Neutrophil (primary cell): ENCODE data around the gene UGGT2.

Source experiments
- H3K27ac ChIP-seq: fragments of 200-600 bp; sonication (generic); 2 replicates; pipeline ENCODE4 v1.5.1; 2016; ENCODE audit warnings: mild to moderate bottlenecking, moderate library complexity
- H3K27me3 ChIP-seq: fragments of 200-600 bp; sonication (generic); 2 replicates; pipeline ENCODE4 v1.6.0; 2016; ENCODE audit warnings: mild to moderate bottlenecking
- H3K36me3 ChIP-seq: fragments of 200-600 bp; sonication (generic); 2 replicates; pipeline ENCODE4 v1.5.1; 2017
- H3K4me1 ChIP-seq, 2 experiments: fragments of 200-600 bp in 1 of 2; sonication (generic) in 1 of 2; 1 replicate in 1 of 2; 2 replicates in 1 of 2; pipeline versions ENCODE4 v1.5.1 to v1.6.1; 2013 to 2016; ENCODE audit warnings: low read depth in 1 of 2, low read length in 1 of 2, mild to moderate bottlenecking in 1 of 2, moderate library complexity in 1 of 2; ENCODE audit not compliant: control insufficient read depth in 1 of 2, insufficient read depth in 1 of 2
- H3K4me3 ChIP-seq, 2 experiments: fragments of 200-600 bp in 1 of 2; sonication (generic) in 1 of 2; 1 replicate in 1 of 2; 2 replicates in 1 of 2; pipeline ENCODE4 v1.5.1; 2013 to 2016; ENCODE audit warnings: low read depth in 1 of 2, low read length in 1 of 2, mild to moderate bottlenecking in 1 of 2, moderate library complexity in 1 of 2
- H3K9me3 ChIP-seq: fragments of 200-600 bp; sonication (generic); 2 replicates; pipeline ENCODE4 v1.5.1; 2016
- TF ChIP-seq, protein P1 (sequence below): fragments of 200-600 bp; sonication (generic); IDR thresholded peaks from 2 replicates; pipeline ENCODE4 v1.5.1; 2016; ENCODE audit warnings: antibody characterized with exemption

The UGGT2 gene

DNA sequence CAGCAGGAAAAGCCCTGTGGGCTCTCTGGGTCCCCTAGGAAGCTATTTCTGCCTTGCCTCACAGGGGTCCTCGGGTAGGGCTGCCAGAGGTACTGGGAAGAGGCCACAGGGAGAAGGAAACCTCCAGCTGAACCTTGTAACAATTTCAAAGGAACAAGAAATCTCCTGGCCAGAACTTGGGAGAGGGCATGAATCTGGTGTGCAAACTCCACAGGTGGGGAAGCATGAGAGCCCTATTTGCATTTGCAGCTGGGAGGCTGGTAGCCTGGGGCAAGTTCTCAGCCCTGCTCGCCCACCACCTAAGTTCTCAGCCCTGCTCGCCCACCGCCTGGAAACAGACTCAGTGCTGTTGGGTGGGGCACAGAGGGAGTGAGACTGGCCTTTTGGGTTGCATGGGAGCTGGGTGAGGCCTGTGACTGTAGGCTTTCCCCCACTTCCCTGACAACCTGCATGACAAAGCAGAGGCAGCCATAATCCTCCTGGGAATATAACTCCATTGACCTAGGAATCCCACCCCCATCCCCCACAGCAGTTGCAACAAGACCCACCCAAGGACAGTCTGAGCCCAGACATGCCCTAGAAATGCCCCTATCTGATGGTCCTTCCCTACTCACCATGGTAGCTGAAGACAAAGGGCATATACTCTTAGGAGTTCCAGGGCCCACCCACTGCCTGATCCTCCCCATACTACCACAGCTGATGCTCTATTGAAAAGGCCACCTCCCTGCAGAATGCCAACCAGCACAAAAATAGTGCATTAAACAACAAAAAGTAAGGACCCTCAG is 11.7 kb downstream of the UGGT2 start:
- Histone ChIP-seq H3K9me3 (no peaks in the 10 kb centered on the region), H3K4me3 (no peak overlapping the region), H3K36me3 (no peaks in the 10 kb centered on the region), H3K27me3 (no peaks in the 10 kb centered on the region), H3K27ac (no peak overlapping the region), H3K4me1 (no peaks in the 10 kb centered on the region)
- TF ChIP-seq, protein P1, sequence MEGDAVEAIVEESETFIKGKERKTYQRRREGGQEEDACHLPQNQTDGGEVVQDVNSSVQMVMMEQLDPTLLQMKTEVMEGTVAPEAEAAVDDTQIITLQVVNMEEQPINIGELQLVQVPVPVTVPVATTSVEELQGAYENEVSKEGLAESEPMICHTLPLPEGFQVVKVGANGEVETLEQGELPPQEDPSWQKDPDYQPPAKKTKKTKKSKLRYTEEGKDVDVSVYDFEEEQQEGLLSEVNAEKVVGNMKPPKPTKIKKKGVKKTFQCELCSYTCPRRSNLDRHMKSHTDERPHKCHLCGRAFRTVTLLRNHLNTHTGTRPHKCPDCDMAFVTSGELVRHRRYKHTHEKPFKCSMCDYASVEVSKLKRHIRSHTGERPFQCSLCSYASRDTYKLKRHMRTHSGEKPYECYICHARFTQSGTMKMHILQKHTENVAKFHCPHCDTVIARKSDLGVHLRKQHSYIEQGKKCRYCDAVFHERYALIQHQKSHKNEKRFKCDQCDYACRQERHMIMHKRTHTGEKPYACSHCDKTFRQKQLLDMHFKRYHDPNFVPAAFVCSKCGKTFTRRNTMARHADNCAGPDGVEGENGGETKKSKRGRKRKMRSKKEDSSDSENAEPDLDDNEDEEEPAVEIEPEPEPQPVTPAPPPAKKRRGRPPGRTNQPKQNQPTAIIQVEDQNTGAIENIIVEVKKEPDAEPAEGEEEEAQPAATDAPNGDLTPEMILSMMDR, result no peak

DNA sequence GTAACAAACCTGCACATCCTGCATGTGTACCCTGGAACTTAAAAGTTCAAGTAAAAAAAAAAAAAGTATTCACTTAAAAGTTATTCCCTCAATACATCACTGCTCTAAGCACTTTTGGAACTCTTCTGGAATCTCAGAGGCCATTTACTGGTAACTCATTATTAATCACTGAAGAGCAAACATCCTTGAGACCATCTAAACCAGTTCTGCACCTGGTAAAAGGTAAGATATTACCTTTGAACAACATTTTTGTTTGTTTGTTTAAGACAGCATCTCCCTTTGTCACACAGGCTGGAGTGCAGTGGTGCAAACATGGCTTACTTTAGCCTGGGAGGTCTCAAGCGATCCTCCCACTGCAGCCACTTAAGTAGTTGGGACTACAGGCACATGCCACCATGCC is 16.7 kb downstream of the UGGT2 start:
- TF ChIP-seq, protein P1, result no peak
- H3K27me3 ChIP-seq, result no peaks in the 10 kb centered on the region
- H3K4me1 ChIP-seq, result no peaks in the 10 kb centered on the region
- no peak overlapping the region for H3K4me3 ChIP-seq
- no peaks in the 10 kb centered on the region for H3K9me3 ChIP-seq
- no peaks in the 10 kb centered on the region for H3K36me3 ChIP-seq
- H3K27ac ChIP-seq, result no peak overlapping the region

DNA sequence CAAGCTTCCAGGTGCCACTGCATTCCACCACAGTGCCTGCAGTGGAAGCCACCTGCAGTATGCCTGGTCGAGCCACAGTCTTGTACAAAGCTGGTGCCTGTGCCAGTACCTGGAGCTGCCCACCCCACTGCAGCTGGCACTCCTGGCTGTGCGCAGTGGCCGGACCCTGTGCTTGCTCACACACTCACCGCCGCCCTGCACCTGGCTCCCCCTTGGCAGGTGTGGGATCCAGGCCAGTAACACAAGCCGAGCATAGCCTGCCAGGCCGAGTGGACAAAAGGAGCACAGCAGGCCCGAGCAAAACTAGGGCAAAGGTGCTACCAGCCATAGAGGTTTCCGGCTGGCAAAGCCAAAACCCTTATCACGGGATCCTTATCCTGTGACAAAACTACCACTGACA is 18.5 kb downstream of the UGGT2 start:
- Histone ChIP-seq H3K36me3 (no peaks in the 10 kb centered on the region), H3K27me3 (no peaks in the 10 kb centered on the region), H3K9me3 (no peaks in the 10 kb centered on the region), H3K4me1 (no peaks in the 10 kb centered on the region), H3K27ac (no peak overlapping the region), H3K4me3 (no peak overlapping the region)
- TF ChIP-seq, protein P1, result no peak

DNA sequence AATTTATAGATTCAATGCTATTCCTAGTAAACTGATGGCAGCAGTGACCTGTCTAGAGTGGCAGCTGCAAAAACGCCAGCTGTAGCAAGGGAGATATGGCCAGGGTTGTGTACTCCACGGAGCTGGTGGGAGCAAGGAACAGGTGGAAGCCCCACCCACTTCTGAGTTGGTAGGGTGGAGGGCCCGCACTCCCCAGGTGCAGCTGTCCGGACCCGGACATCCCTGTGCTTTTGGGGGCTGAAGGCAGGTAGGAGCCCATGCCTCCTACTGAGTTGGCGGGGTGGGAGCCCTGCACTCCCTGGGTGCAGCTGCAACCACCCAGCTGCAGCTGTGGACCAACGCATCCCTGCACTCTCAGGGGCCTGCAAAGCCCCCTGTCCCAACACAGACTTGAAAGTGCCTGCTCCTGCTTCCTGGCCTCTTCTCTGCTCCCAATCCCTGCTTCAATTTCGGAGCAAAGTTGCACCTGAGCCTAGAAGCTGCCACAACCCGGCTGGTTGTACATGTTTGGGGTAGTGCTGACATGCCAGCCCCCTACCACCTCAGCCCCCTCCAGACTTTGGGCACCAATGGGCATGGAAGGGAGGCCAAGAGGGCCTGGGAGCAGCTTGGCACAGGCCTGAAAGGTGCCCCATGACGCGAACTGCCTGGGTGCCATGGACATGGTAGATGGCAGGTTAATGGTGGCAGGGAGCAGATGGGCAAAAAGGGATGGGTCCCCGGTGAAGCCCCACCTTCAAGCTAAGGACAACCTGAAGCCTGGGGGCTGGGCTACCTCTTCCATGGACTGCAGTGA is 19.8 kb downstream of the UGGT2 start:
- Histone ChIP-seq H3K4me3 (no peak overlapping the region), H3K27ac (no peak overlapping the region), H3K4me1 (no peaks in the 10 kb centered on the region), H3K9me3 (no peaks in the 10 kb centered on the region), H3K36me3 (no peaks in the 10 kb centered on the region), H3K27me3 (no peaks in the 10 kb centered on the region)
- TF ChIP-seq, protein P1, result no peak

DNA sequence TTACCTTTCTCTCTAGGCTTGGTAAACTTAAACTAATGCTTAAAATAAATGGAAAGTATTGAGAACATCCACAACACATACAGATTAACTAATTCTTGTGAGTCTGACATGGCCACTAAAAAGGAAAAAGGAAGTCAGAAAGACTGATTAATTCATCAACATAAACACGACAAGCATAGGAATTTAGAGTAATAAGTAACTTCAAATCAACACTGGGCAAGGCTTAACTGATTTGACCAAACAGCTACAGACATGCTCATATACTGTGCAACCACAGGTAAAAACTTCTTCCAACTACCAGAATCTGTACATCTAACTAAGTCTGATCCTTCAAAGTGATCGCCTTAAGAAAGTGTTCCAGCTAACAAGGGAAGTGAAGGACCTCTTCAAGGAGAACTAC is 20.5 kb downstream of the UGGT2 start:
- no peaks in the 10 kb centered on the region for H3K9me3 ChIP-seq
- H3K4me1 ChIP-seq, result no peaks in the 10 kb centered on the region
- TF ChIP-seq, protein P1, result no peak
- H3K27ac ChIP-seq, result no peak overlapping the region
- no peaks in the 10 kb centered on the region for H3K27me3 ChIP-seq
- no peak overlapping the region for H3K4me3 ChIP-seq
- no peaks in the 10 kb centered on the region for H3K36me3 ChIP-seq
